Retina (tissue), 1 donor: ENCODE results near the gene CCDC107.

ENCODE experiments used
- DNase-seq: peaks from one replicate; pipeline ENCODE4 v3.0.0-alpha.2; 2016

Gene CCDC107

GRCh38 chr9:35708146-35708545 is 50.1 kb downstream of the CCDC107 start:
- DNase-seq = no peak

- DNase-seq = no peak
Observed at GRCh38 chr9:35710818-35711500, 52.9 kb downstream of the CCDC107 start.
